Measurements from ENCODE around the gene HSPB9. TPM values are rescaled to one million over a fixed set of nuclear protein-coding genes. Genes with fewer than 3 reads are reported as not detected.

HSPB9 gene
- total and polyA plus RNA-seq, 2 of the 8 experiments (the other 6 are each of a cell fraction or from before 2014, with no cell fraction given): 0.27 to 0.30 TPM

- Histone ChIP-seq H3K23ac (ENCODE audit: insufficient read length) (no peak overlapping the region), H4K8ac (ENCODE audit: extremely low read depth, insufficient read depth, low read length) (no peak overlapping the region), H2BK12ac (ENCODE audit: low read depth, low read length) (no peak overlapping the region), H3K14ac (ENCODE audit: insufficient read length) (no peak overlapping the region), H3K27ac (ENCODE audit: low read depth, low read length) (no peak overlapping the region), H3K36me3 (ENCODE audit: control insufficient read depth in 2 of 4, insufficient read depth in 4 of 4, low read length in 3 of 4) (peaks cover 2 to 18% (median 5%) of the 10 kb centered on the region in 4 experiments; a peak in 7 of 8 replicates), H3K79me2 (ENCODE audit: control insufficient read depth in 1 of 2, insufficient read depth in 2 of 2, low read length in 2 of 2) (no peaks in the 10 kb centered on the region), H4K20me1 (replicated peaks in 1 of 2; ENCODE audit: control insufficient read depth in 1 of 2, insufficient read depth in 2 of 2, low read length in 2 of 2) (peaks cover 0 to 5% of the 10 kb centered on the region in 2 experiments), H3K18ac (ENCODE audit: extremely low read depth, low read length) (no peak overlapping the region), H4K5ac (ENCODE audit: insufficient read length, low read depth, low read length) (no peak overlapping the region), H3K79me1 (ENCODE audit: low read depth, low read length) (no peaks in the 10 kb centered on the region; the same call in 1 of the 2 replicates), H3K4me3 (ENCODE audit: extremely low read depth in 1 of 4, insufficient read depth in 2 of 4, low read depth in 3 of 4, low read length in 4 of 4) (peak overlapping the region; percentile 38 to 84 (median 58)), H3K27me3 (replicated peaks in 1 of 4; ENCODE audit: control insufficient read depth in 3 of 4, extremely low read depth in 1 of 4, insufficient read depth in 3 of 4, low read length in 3 of 4) (no peaks in the 10 kb centered on the region; a peak in 2 of 7 replicates), H3K56ac (replicated peaks; ENCODE audit: insufficient read length, low read depth, low read length) (no peak overlapping the region), H2BK15ac (ENCODE audit: low read length) (peak overlapping the region; percentile 10; the same call in 1 of the 2 replicates), H3K4me2 (ENCODE audit: insufficient read depth in 1 of 2, low read depth in 2 of 2, low read length in 2 of 2) (peak overlapping the region; percentile 70 to 80), H3K4ac (replicated peaks; ENCODE audit: insufficient read length, low read depth, low read length) (peak overlapping the region; percentile 17), H2BK120ac (replicated peaks; ENCODE audit: low read depth, low read length) (no peak overlapping the region), H3K4me1 (replicated peaks in 1 of 4; ENCODE audit: control insufficient read depth in 3 of 4, insufficient read depth in 4 of 4, low read length in 3 of 4) (peaks cover 0 to 17% (median 13%) of the 10 kb centered on the region in 4 experiments; a peak in 6 of 7 replicates), H2BK5ac (ENCODE audit: low read depth, low read length) (no peak overlapping the region; the same call in 1 of the 2 replicates), H2BK20ac (ENCODE audit: low read length) (no peak overlapping the region), H2AFZ (ENCODE audit: low read length) (no peak overlapping the region), H4K91ac (replicated peaks; ENCODE audit: insufficient read length, low read length) (no peak overlapping the region), H3K23me2 (ENCODE audit: low read depth, low read length) (peaks cover 10% of the 10 kb centered on the region), H3K9ac (replicated peaks in 1 of 4; ENCODE audit: extremely low read depth in 1 of 4, low read depth in 3 of 4, low read length in 3 of 4) (no peak overlapping the region), H3K9me3 (ENCODE audit: insufficient read depth in 2 of 2, low read depth in 1 of 2, low read length in 1 of 2) (no peaks in the 10 kb centered on the region), H2AK5ac (ENCODE audit: low read depth, low read length) (no peak overlapping the region)
- 88% methylated on average over 6 of the region's 7 CpGs; no CpG with 5 or more reads in 1 of the 2 experiments for WGBS, 2 experiments (ENCODE audit: extremely low coverage in 1 of 2, insufficient coverage in 1 of 2, insufficient read length in 1 of 2, insufficient replicate concordance in 2 of 2, low coverage in 1 of 2, low lambda C conversion rate in 2 of 2, missing lambda C conversion rate in 1 of 2)
- ChIA-PET POLR2A (ENCODE audit: partially characterized antibody) (interaction anchor here (0.7 to 3.8 kb wide), 14 partner anchors 10 to 207 kb away, joined by 3 to 51 read pairs (median 5); partner anchors contain the start of genes DHX58, DNAJC7 and NKIRAS2), CTCF (ENCODE audit: partially characterized antibody) (interaction anchor here (0.7 to 39.4 kb wide), 17 partner anchors 9 to 117 kb away, joined by 3 to 1084 read pairs (median 7); partner anchors contain the start of genes C17orf113, DNAJC7, GHDC and KCNH4)
- FAIRE-seq (no peak), DNase-seq (ENCODE audit: low read depth in 1 of 2, low spot score in 2 of 2) (no peak)
- TF ChIP-seq KDM5A (IDR thresholded peaks at IDR 0.05; ENCODE audit: low read length) (no peak), HDAC6 (IDR thresholded peaks at IDR 0.05; ENCODE audit: low read depth, low read length) (no peak), SP1 (IDR thresholded peaks at IDR 0.05; ENCODE audit: low read depth, low read length) (no peak), BACH1 (IDR thresholded peaks at IDR 0.05; ENCODE audit: low read length) (no peak), HDAC2 (IDR thresholded peaks at IDR 0.05; ENCODE audit: borderline replicate concordance in 1 of 2, low read depth in 2 of 2, low read length in 2 of 2) (no peak), SUZ12 (IDR thresholded peaks at IDR 0.05; ENCODE audit: low read length) (no peak), ATF2 (IDR thresholded peaks at IDR 0.05; ENCODE audit: low read length) (no peak), SIRT6 (IDR thresholded peaks at IDR 0.05; ENCODE audit: low read length) (no peak), TCF12 (IDR thresholded peaks at IDR 0.05; ENCODE audit: low read depth, low read length) (no peak), JUND (IDR thresholded peaks at IDR 0.05; ENCODE audit: low read length) (no peak), SIX5 (IDR thresholded peaks at IDR 0.05; ENCODE audit: low read depth, low read length) (no peak)
Observed at GRCh38 chr17:42120161-42120769, 2.3 kb upstream of the HSPB9 start.

Data from H1 (cell line).